A673 (cell line): ENCODE measurements around the gene MCUB. TPM values are rescaled to one million over a fixed set of nuclear protein-coding genes. Genes with fewer than 3 reads are reported as not detected.
"Not testable (repeated sequence)": the region's sequence is repeated elsewhere in the genome, so short reads cannot be mapped to it uniquely, and the experiment has no call there.

Experiments
- BruUV-seq: library from RNA; stranded (reverse); fragments of 400-500 nt; replicated peaks from 2 replicates; lab custom pipeline; 2021; lab: Mats Ljungman, UMichigan
- CTCF ChIA-PET: fragments of 300-600 bp; sonication (Branson Sonifier 250); formaldehyde crosslinking; loops from one replicate; lab custom pipeline; 2022; ENCODE audit warnings: antibody characterized with exemption; lab: Charles Lee
- POLR2A ChIA-PET: fragments of 300-600 bp; sonication (Branson Sonifier 250); formaldehyde crosslinking; loops from one replicate; lab custom pipeline; 2022; ENCODE audit warnings: antibody characterized with exemption; ENCODE audit not compliant: low non-redundant PET; lab: Charles Lee
- DNase-seq: peaks from one replicate; pipeline ENCODE4 v3.0.0-alpha.2; 2015; ENCODE audit warnings: low spot score
- H3K27ac ChIP-seq: fragments of 200-600 bp; sonication (generic); 2 replicates; pipeline ENCODE4 v1.5.1; 2016; ENCODE audit warnings: mixed run types, low read depth, mild to moderate bottlenecking, mixed read lengths, antibody characterized with exemption, low read length; ENCODE audit not compliant: poor library complexity, severe bottlenecking
- H3K27me3 ChIP-seq: fragments of 200-600 bp; sonication (generic); replicated peaks from 2 replicates; pipeline ENCODE4 v1.6.1; 2017; ENCODE audit warnings: mixed run types, low read depth, mild to moderate bottlenecking, mixed read lengths, antibody characterized with exemption, low read length; ENCODE audit not compliant: insufficient read depth, poor library complexity
- H3K36me3 ChIP-seq: fragments of 200-600 bp; sonication (generic); 2 replicates; pipeline ENCODE4 v1.6.1; 2016; ENCODE audit warnings: mixed run types, mild to moderate bottlenecking, mixed read lengths, antibody characterized with exemption, low read length; ENCODE audit not compliant: insufficient read depth, poor library complexity, severe bottlenecking
- H3K4me1 ChIP-seq: fragments of 200-600 bp; sonication (generic); 2 replicates; pipeline ENCODE4 v1.6.1; 2017; ENCODE audit warnings: mixed run types, mild to moderate bottlenecking, mixed read lengths, antibody characterized with exemption, low read length; ENCODE audit not compliant: insufficient read depth, poor library complexity, severe bottlenecking
- H3K4me3 ChIP-seq: fragments of 200-600 bp; sonication (generic); 2 replicates; pipeline ENCODE4 v1.5.1; 2016; ENCODE audit warnings: low read depth, mixed run types, mild to moderate bottlenecking, mixed read lengths, low read length; ENCODE audit not compliant: poor library complexity, severe bottlenecking
- H3K9me3 ChIP-seq: fragments of 200-600 bp; sonication (generic); 2 replicates; pipeline ENCODE4 v1.6.1; 2016; ENCODE audit warnings: mixed run types, low read depth, mild to moderate bottlenecking, mixed read lengths, antibody characterized with exemption, low read length; ENCODE audit not compliant: poor library complexity, severe bottlenecking
- EZH2 ChIP-seq: fragments of 200-600 bp; sonication (generic); IDR thresholded peaks from 2 replicates; pipeline ENCODE4 v1.6.1; 2017; ENCODE audit warnings: borderline replicate concordance, low read depth, mild to moderate bottlenecking, mixed read lengths, antibody characterized with exemption, low read length; ENCODE audit not compliant: poor library complexity, severe bottlenecking
- intact Hi-C: fragments of 100-400 bp; cut with micrococcal nuclease; formaldehyde crosslinking; loops from one replicate; pipeline ENCODE4 v1.10.0; 2022; ENCODE audit not compliant: unreplicated experiment
- total RNA-seq: library from RNA; stranded (reverse); gene quantifications from 2 replicates; pipeline ENCODE4 v1.2.3, GENCODE V29; 2021
- TF ChIP-seq, protein P1 (sequence below): fragments of 300-800, 200-600 bp; sonication (generic); conservative IDR thresholded peaks from 2 replicates; pipeline ENCODE4 v1.5.1; 2017; ENCODE audit warnings: low read depth, mild to moderate bottlenecking, antibody characterized with exemption, low read length, moderate library complexity, mixed read lengths

Gene MCUB
- total RNA-seq, 1 experiment from 2014 or later, result 30.0 TPM

DNA sequence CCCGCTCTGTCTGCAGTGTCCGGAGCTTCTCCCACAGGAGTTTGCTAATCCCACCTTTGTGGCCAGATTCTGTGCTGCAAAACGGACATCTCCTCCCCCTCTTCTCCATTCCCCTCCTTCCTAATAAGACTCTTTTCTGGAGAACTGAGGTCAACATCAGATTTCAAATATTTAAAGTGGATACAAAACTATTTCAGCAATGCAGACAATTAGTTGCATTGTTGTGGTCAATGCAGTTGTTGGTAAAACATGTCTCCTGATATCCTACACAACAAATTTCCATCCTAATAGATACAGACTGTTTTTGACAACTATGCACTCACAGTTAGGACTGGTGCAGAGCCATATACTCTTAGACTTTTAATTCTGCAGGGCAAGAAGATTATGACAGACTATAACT, 5.1 kb upstream of the MCUB start:
- no TSS peak for BruUV-seq
- intact Hi-C loops, result no loop called here
- no peak for DNase-seq
- Histone ChIP-seq H3K27me3 (no peaks in the 10 kb centered on the region), H3K4me3 (no peak overlapping the region), H3K4me1 (peaks cover 8% of the 10 kb centered on the region), H3K27ac (no peak overlapping the region), H3K9me3 (no peaks in the 10 kb centered on the region), H3K36me3 (no peaks in the 10 kb centered on the region)
- no peak for TF ChIP-seq EZH2
- TF ChIP-seq, protein P1, sequence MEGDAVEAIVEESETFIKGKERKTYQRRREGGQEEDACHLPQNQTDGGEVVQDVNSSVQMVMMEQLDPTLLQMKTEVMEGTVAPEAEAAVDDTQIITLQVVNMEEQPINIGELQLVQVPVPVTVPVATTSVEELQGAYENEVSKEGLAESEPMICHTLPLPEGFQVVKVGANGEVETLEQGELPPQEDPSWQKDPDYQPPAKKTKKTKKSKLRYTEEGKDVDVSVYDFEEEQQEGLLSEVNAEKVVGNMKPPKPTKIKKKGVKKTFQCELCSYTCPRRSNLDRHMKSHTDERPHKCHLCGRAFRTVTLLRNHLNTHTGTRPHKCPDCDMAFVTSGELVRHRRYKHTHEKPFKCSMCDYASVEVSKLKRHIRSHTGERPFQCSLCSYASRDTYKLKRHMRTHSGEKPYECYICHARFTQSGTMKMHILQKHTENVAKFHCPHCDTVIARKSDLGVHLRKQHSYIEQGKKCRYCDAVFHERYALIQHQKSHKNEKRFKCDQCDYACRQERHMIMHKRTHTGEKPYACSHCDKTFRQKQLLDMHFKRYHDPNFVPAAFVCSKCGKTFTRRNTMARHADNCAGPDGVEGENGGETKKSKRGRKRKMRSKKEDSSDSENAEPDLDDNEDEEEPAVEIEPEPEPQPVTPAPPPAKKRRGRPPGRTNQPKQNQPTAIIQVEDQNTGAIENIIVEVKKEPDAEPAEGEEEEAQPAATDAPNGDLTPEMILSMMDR, result no peak
- ChIA-PET POLR2A (no interaction called here), CTCF (no interaction called here)

DNA sequence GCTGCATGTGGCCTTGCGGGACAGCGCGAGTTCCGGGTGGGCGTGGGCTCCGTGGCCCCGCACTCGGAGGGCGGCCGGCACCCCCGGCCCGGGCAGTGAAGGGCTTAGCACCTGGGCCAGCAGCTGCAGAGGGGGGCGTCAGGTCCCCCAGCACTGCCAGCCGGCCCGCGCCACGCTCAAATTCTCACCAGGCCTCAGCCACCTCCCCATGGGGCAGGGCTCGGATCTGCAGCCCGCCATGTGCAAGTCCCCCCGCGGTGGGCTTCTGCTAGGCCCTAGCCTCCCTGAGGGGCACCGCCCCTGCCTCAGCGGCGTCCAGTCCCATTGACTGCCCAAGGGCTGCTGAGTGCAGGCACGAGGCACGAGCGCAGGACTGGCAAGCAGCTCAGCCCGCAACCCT, 2.6 kb upstream of the MCUB start:
- intact Hi-C loops, result no loop called here
- DNase-seq, result no peak
- H3K27ac ChIP-seq, result no peak overlapping the region
- TF ChIP-seq, protein P1, result no peak
- TF ChIP-seq EZH2, result no peak
- ChIA-PET CTCF (no interaction called here), POLR2A (no interaction called here)
- no peaks in the 10 kb centered on the region for H3K27me3 ChIP-seq
- H3K4me1 ChIP-seq, result peaks cover 19% of the 10 kb centered on the region
- no peaks in the 10 kb centered on the region for H3K9me3 ChIP-seq
- H3K36me3 ChIP-seq, result no peaks in the 10 kb centered on the region
- BruUV-seq, result no TSS peak
- H3K4me3 ChIP-seq, result no peak overlapping the region

DNA sequence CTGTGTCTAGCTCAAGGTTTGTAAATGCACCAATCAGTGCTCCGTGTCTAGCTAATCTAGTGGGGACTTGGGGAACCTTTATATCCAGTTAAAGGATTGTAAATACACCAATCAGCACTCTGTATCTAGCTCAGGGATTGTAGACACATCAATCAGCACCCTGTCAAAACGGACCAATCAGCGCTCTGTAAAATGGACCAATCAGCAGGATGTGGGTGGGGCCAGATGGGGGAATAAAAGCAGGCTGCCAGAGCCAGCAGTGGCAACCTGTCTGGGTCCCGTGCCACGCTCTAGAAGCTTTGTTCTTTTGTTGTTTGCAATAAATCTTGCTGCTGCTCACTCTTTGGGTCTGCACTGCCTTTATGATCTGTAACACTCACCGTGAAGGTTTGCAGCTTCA, 2.0 kb upstream of the MCUB start:
- H3K27me3 ChIP-seq, H3K27ac ChIP-seq, intact Hi-C loops, CTCF ChIA-PET, POLR2A ChIA-PET, H3K4me3 ChIP-seq, H3K36me3 ChIP-seq, H3K9me3 ChIP-seq, BruUV-seq: not testable (repeated sequence)
- DNase-seq, result peak; percentile 17
- peaks cover 25% of the 10 kb centered on the region for H3K4me1 ChIP-seq

DNA sequence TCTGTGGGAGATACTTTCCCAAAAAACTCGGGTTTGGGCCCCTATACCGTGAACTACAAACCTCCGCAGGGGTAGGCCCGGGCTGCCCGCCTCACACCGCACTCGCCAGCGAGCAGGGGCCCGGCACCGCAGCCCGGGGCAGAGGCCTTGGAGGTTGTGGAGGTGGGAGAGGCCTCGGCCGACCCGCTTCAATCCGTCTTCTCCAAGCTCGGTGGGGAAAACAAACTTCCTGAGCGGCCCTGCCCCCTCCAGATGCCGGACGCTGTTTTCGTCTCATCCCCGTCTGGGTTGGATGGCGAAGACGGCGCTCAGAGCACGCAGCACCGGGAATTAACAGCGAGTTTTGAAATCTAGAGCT, 442 bp upstream of the MCUB start:
- TF ChIP-seq EZH2, result no peak
- TF ChIP-seq, protein P1, result no peak
- TSS peak; percentile 76 for BruUV-seq
- no peak for DNase-seq
- CTCF ChIA-PET, result no interaction called here
- peak overlapping the region; percentile 80 for H3K27ac ChIP-seq
- H3K9me3 ChIP-seq, result no peaks in the 10 kb centered on the region
- no peaks in the 10 kb centered on the region for H3K36me3 ChIP-seq
- POLR2A ChIA-PET, result interaction anchor here (0.6 kb wide), 1 partner anchor 522 kb away, joined by 4 read pairs; no protein-coding TSS in a partner anchor
- H3K27me3 ChIP-seq, result no peaks in the 10 kb centered on the region
- H3K4me3 ChIP-seq, result peak overlapping the region; percentile 90
- H3K4me1 ChIP-seq, result peaks cover 25% of the 10 kb centered on the region
- intact Hi-C loops, result no loop called here
